ENCODE results near the gene IL12B. TPM values are rescaled to one million over a fixed set of nuclear protein-coding genes. Genes with fewer than 3 reads are reported as not detected.
"Not testable (repeated sequence)": the region's sequence is repeated elsewhere in the genome, so short reads cannot be mapped to it uniquely, and the experiment has no call there.

The IL12B gene
- polyA plus RNA-seq, 1 donor (not counting 4 experiments of a cell fraction or from before 2014, with no cell fraction given) = not detected

GRCh38 chr5:159269723-159270122 is 60.6 kb downstream of the IL12B start:
- Histone ChIP-seq H3K4me1 (ENCODE audit: control insufficient read depth, extremely low read depth, insufficient read depth, low read length) (peaks cover under 1% of the 10 kb centered on the region), H3K79me2 (ENCODE audit: control insufficient read depth, insufficient read depth, low read length) (peaks cover 34% of the 10 kb centered on the region), H4K20me1 (ENCODE audit: control insufficient read depth, extremely low read depth, insufficient read depth, low read length) (no peaks in the 10 kb centered on the region), H3K9me3 (ENCODE audit: control insufficient read depth, low read depth, low read length) (no peaks in the 10 kb centered on the region), H3K9ac (ENCODE audit: control insufficient read depth, extremely low read depth, insufficient read depth, low read length) (no peak overlapping the region), H3K9me1 (ENCODE audit: control insufficient read depth, extremely low read depth, insufficient read depth, low read length) (no peaks in the 10 kb centered on the region), H3K4me2 (ENCODE audit: control insufficient read depth, extremely low read depth, insufficient read depth, low read depth, low read length) (no peak overlapping the region), H3K27me3 (ENCODE audit: control insufficient read depth, extremely low read depth, insufficient read depth, low read length) (no peaks in the 10 kb centered on the region), H2AFZ (ENCODE audit: control insufficient read depth, low read length) (no peak overlapping the region), H3K4me3 (ENCODE audit: control insufficient read depth in 2 of 3, extremely low read depth in 1 of 3, insufficient read depth in 2 of 3, low read depth in 1 of 3, low read length in 3 of 3) (no peak overlapping the region), H3K36me3 (ENCODE audit: control insufficient read depth in 2 of 2, extremely low read depth in 1 of 2, insufficient read depth in 2 of 2, low read length in 2 of 2) (peaks cover 6 to 8% of the 10 kb centered on the region in 2 experiments), H3K27ac (ENCODE audit: control insufficient read depth, insufficient read depth, low read length) (no peak overlapping the region)
- DNase-seq (ENCODE audit: low read depth, low spot score) (no peak), FAIRE-seq (no peak)
- TF ChIP-seq EZH2 (IDR thresholded peaks at IDR 0.05; ENCODE audit: low read length) = no peak
- TF ChIP-seq CTCF (optimal IDR thresholded peaks at IDR 0.05 in 1 of 3, IDR thresholded peaks at IDR 0.05 in 1 of 3, conservative IDR thresholded peaks at IDR 0.05 in 1 of 3; ENCODE audit: extremely low read depth in 1 of 3, insufficient read depth in 2 of 3, low read length in 3 of 3) = no peak
- dilution Hi-C loops (cut with MboI; ENCODE audit: extremely low pct_ligation_motif_present, low sequenced_read_pairs) = no loop called here

- H4K20me1 ChIP-seq (ENCODE audit: control insufficient read depth, extremely low read depth, insufficient read depth, low read length); H3K27ac ChIP-seq (ENCODE audit: control insufficient read depth, insufficient read depth, low read length); H3K9me3 ChIP-seq (ENCODE audit: control insufficient read depth, low read depth, low read length); H3K36me3 ChIP-seq (ENCODE audit: control insufficient read depth in 2 of 2, extremely low read depth in 1 of 2, insufficient read depth in 2 of 2, low read length in 2 of 2); DNase-seq (ENCODE audit: low read depth, low spot score); H3K9me1 ChIP-seq (ENCODE audit: control insufficient read depth, extremely low read depth, insufficient read depth, low read length); H2AFZ ChIP-seq (ENCODE audit: control insufficient read depth, low read length); H3K4me2 ChIP-seq (ENCODE audit: control insufficient read depth, extremely low read depth, insufficient read depth, low read depth, low read length); H3K4me3 ChIP-seq (ENCODE audit: control insufficient read depth in 2 of 3, extremely low read depth in 1 of 3, insufficient read depth in 2 of 3, low read depth in 1 of 3, low read length in 3 of 3); FAIRE-seq; H3K9ac ChIP-seq (ENCODE audit: control insufficient read depth, extremely low read depth, insufficient read depth, low read length); H3K27me3 ChIP-seq (ENCODE audit: control insufficient read depth, extremely low read depth, insufficient read depth, low read length); dilution Hi-C loops (cut with MboI; ENCODE audit: extremely low pct_ligation_motif_present, low sequenced_read_pairs): not testable (repeated sequence)
- peaks cover 50% of the 10 kb centered on the region for H3K79me2 ChIP-seq (ENCODE audit: control insufficient read depth, insufficient read depth, low read length)
- peaks cover 15% of the 10 kb centered on the region for H3K4me1 ChIP-seq (ENCODE audit: control insufficient read depth, extremely low read depth, insufficient read depth, low read length)
Observed at GRCh38 chr5:159266764-159267163, 63.5 kb downstream of the IL12B start.

Small RNAs within 50 kb of the gene (small RNA-seq; reads per million reads assigned to genes)
- 0 reads per million in 3 experiments for gene RNU4ATAC2P (ENCODE audit: insufficient read length in 3 of 3, low read depth in 3 of 3, low replicate concordance in 1 of 3)

Other genes with a start within 250 kb of the IL12B start
- not detected in 3 replicates for gene EBF1, start 230.6 kb downstream of the IL12B start, polyA plus RNA-seq
- gene RNF145, start 120.9 kb downstream of the IL12B start, polyA plus RNA-seq = 52.7 to 79.8 TPM (median 78.6 TPM) in 3 replicates
- gene UBLCP1, start 67.2 kb downstream of the IL12B start, polyA plus RNA-seq = 21.6 to 42.5 TPM (median 26.7 TPM) in 3 replicates